Psoas muscle (tissue), 8 donors: Measurements from ENCODE around the gene RASGRP3. TPM values are rescaled to one million over a fixed set of nuclear protein-coding genes. Genes with fewer than 3 reads are reported as not detected.

ENCODE experiments used
- ATAC-seq, 4 donors: fragments of 200-7000 bp; cut with Tn5 transposase; one replicate each; pipeline ENCODE4 v1.9.1; 2020; ENCODE audit warnings: moderate library complexity in 3 of 4, mild to moderate bottlenecking in 2 of 4
- DNase-seq, 2 donors: peaks; one replicate each; pipeline ENCODE4 v3.0.0-alpha.2; 2020
- H3K27ac ChIP-seq: fragments of 200-600 bp; one replicate; pipeline ENCODE4 v1.8.0; 2022
- H3K27me3 ChIP-seq, 3 donors: fragments of 200-600 bp in 1 of 3; one replicate each; pipeline versions ENCODE4 v1.6.1 to v1.8.0; 2013 to 2022; ENCODE audit warnings: low read length in 2 of 3, mild to moderate bottlenecking in 2 of 3, moderate library complexity in 1 of 3; ENCODE audit not compliant: insufficient read depth in 3 of 3
- H3K36me3 ChIP-seq, 2 donors: fragments of 200-600 bp in 1 of 2; one replicate each; pipeline versions ENCODE4 v1.6.1 to v1.8.0; 2013 to 2022; ENCODE audit warnings: low read depth in 1 of 2, mild to moderate bottlenecking in 1 of 2, moderate library complexity in 1 of 2; ENCODE audit not compliant: insufficient read depth in 1 of 2
- H3K4me1 ChIP-seq: fragments of 200-600 bp; one replicate; pipeline ENCODE4 v1.8.0; 2022
- H3K4me3 ChIP-seq: fragments of 200-600 bp; one replicate; pipeline ENCODE4 v1.8.0; 2022; ENCODE audit warnings: mild to moderate bottlenecking
- H3K9me3 ChIP-seq: fragments of 200-600 bp; one replicate; pipeline ENCODE4 v1.8.0; 2022
- WGBS, 3 donors: extraction: QIAGEN DNeasy Blood & Tissue Kit; methylation state at CpG; one replicate each; pipeline versions ENCODE4 v1.1.6 to v1.1.7; 2013; 5-methylcytosine and 5-hydroxymethylcytosine counted together
- intact Hi-C, 2 donors: fragments of 100-400 bp; cut with DNase I; formaldehyde crosslinking; loops; one replicate each; pipeline versions ENCODE4 v1.11.0 to v1.14.2; 2022
- polyA plus RNA-seq, 3 donors: library from polyadenylated mRNA; stranded (reverse); fragments of 200-250 nt; gene quantifications; one replicate each; pipeline ENCODE4 v1.2.3, GENCODE V29; 2013
- total RNA-seq, 4 donors: library from RNA; stranded (reverse); fragmentation: NEBNext Ultra II Directional in 2 of 4; extraction: Animal tissue kit (Norgen Biotek cat#: 25700) in 2 of 4; gene quantifications; one replicate each; pipeline versions ENCODE4 v1.2.1 to v1.2.4, GENCODE V29; 2021 to 2023
- TF ChIP-seq, protein P1 (sequence below): fragments of 200-600 bp; IDR thresholded peaks from one replicate; pipeline ENCODE4 v1.8.0; 2022; ENCODE audit warnings: antibody characterized with exemption
- donor health status: healthy with polysubstance abuse.
- donor health status: DM: no; HTN: no; CAD: no; lungs with moderate emphysema.
- donor health status: Bipolar disorder and iron deficiency.
- donor health status: healthy.
- donor health status: DM: yes; HTN: yes; CAD: no.
- donor health status: DM: no; HTN: no; CAD: no.
- donor health status: DM: no; HTN: no; CAD: no.
- donor health status: DM: yes; HTN: yes; CAD: no.

RASGRP3 gene
- total and polyA plus RNA-seq, 7 donors: 3.4 to 24.9 (median 13.0) TPM

DNA sequence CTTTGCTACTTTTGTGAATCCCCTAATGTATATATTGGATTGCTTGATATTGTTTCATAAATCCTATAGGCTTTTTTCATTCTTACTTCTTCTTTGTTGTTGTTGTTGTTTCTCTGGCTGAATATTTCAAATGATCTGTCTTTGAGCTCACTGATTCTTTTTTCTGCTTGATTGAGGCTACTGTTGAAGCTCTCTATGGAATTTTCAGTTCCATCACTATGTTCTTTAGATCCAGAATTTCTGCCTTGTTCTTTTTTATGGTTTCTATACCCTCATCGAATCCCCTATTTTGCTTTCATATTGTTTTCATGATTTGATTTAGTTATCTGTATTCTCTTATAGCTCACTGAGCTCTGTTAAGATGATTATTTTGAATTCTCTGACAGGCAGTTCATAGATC, 24.6 kb upstream of the RASGRP3 start:
- no peak for ATAC-seq
- Histone ChIP-seq H3K27me3 (no peaks in the 10 kb centered on the region), H3K4me1 (no peaks in the 10 kb centered on the region), H3K9me3 (peaks cover 23% of the 10 kb centered on the region), H3K36me3 (no peaks in the 10 kb centered on the region), H3K4me3 (no peak overlapping the region), H3K27ac (no peak overlapping the region)
- no peak for DNase-seq
- intact Hi-C loops: no loop called here
- WGBS, 3 donors: 79 to 95% (median 90%) methylated on average over 1 of the region's 1 CpG
- TF ChIP-seq, protein P1, sequence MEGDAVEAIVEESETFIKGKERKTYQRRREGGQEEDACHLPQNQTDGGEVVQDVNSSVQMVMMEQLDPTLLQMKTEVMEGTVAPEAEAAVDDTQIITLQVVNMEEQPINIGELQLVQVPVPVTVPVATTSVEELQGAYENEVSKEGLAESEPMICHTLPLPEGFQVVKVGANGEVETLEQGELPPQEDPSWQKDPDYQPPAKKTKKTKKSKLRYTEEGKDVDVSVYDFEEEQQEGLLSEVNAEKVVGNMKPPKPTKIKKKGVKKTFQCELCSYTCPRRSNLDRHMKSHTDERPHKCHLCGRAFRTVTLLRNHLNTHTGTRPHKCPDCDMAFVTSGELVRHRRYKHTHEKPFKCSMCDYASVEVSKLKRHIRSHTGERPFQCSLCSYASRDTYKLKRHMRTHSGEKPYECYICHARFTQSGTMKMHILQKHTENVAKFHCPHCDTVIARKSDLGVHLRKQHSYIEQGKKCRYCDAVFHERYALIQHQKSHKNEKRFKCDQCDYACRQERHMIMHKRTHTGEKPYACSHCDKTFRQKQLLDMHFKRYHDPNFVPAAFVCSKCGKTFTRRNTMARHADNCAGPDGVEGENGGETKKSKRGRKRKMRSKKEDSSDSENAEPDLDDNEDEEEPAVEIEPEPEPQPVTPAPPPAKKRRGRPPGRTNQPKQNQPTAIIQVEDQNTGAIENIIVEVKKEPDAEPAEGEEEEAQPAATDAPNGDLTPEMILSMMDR: no peak

DNA sequence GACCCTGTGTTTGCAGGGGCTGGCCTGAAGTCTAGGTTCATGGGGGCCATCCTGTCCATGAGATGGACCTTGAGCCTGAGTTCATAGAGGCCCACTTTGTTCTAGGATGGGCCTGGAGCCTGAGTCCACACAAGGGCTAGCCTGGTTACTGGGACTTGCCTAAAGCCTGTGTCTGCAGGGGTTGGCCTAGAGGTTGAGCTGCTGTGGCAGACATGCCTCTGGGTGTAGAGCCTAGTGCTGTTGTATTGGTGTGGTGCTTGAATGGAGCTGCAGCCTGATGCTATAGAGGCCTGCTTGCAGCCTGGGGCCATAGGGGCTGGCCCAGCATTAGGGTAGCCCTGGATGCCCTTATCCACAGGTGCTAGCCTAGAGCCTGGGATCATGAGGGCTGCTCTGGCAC, 23.9 kb upstream of the RASGRP3 start:
- H3K4me1 ChIP-seq: peaks cover 4% of the 10 kb centered on the region
- no peaks in the 10 kb centered on the region for H3K36me3 ChIP-seq
- ATAC-seq (no peak), DNase-seq (no peak)
- TF ChIP-seq, protein P1: no peak
- no peaks in the 10 kb centered on the region for H3K27me3 ChIP-seq
- peaks cover 23% of the 10 kb centered on the region for H3K9me3 ChIP-seq
- H3K27ac ChIP-seq: no peak overlapping the region
- intact Hi-C loops: no loop called here
- H3K4me3 ChIP-seq: no peak overlapping the region

DNA sequence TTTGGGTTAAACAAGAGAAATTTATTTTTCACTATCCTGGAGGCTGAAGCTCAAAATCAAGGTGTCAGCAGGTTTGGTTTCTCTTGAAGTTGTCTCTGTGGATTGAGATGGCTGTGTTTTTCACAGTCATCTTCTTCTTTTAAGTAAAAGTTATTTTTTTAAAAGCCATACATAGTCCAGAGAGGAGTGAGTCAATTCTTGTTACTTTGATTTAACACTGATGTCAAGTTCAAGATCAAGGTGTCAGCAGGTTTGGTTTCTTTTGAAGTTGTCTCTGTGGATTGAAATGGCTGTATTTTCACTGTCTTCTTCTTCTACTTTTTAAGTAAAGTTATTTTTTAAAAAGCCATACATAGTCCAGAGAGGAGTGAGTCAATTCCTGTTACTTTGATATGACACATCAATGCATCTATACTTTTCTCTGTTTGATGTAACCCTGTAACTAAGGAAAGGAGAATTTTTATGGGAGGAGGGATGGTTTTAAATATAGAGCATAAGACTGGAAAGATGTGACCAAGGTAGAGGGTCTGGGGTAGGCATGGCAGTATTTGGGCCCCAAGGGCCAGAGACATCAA, 22.5 kb upstream of the RASGRP3 start:
- no peak overlapping the region for H3K27ac ChIP-seq
- intact Hi-C loops: no loop called here
- no peaks in the 10 kb centered on the region for H3K36me3 ChIP-seq
- peaks cover 23% of the 10 kb centered on the region for H3K9me3 ChIP-seq
- TF ChIP-seq, protein P1: no peak
- no peaks in the 10 kb centered on the region for H3K27me3 ChIP-seq
- DNase-seq (no peak), ATAC-seq (no peak)
- peaks cover 6% of the 10 kb centered on the region for H3K4me1 ChIP-seq
- H3K4me3 ChIP-seq: no peak overlapping the region

DNA sequence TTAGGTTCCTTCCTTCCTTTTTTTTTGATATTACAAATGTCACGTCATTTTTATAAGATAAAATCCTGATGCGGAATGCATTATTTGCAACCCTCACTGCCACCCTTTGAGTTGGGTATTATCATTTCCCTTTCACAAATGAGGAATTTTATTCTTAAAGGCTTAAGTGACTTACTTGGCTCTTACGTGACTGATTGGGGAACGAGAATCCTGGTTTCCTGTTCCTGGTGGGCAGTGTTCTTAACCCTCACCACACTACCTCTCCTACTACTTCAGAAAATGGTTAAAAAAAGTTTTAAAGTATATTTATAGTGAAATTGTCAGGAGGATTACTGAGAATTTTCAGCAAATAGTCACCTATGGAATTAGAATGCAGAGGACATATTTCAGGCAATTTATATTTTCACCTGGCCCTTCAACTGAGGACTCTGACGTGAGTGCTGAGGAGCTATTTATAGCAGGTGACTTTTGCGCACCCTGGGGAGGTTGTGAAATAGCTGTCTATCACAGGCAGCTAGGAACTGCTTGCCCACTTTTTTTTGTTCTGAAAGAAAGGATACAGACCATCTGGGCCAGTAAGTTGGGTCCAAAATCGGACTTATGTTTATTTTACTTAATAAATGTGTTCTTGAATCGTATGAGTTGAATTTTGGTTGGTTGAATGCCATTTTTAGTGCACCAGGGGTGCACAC, 18.7 kb upstream of the RASGRP3 start:
- 19 to 30% (median 22%) methylated on average over 8 of the region's 8 CpGs for WGBS, 3 donors
- peak; percentile 36 to 64 for DNase-seq
- intact Hi-C loops: no loop called here
- Histone ChIP-seq H3K36me3 (no peaks in the 10 kb centered on the region), H3K4me3 (peak overlapping the region; percentile 64), H3K27me3 (no peaks in the 10 kb centered on the region), H3K9me3 (peaks cover 8% of the 10 kb centered on the region), H3K4me1 (peaks cover 11% of the 10 kb centered on the region), H3K27ac (peak overlapping the region; percentile 92)
- TF ChIP-seq, protein P1: no peak
- ATAC-seq: peak; percentile 92 to 94 (median 93)
